HG03196 (cell line): ENCODE data around the gene CRIP2.

ENCODE experiments used
- ATAC-seq: cut with Tn5 transposase; IDR thresholded peaks from one replicate; pipeline ENCODE4 v1.9.1; 2021; ENCODE audit not compliant: unreplicated experiment

Gene CRIP2

DNA sequence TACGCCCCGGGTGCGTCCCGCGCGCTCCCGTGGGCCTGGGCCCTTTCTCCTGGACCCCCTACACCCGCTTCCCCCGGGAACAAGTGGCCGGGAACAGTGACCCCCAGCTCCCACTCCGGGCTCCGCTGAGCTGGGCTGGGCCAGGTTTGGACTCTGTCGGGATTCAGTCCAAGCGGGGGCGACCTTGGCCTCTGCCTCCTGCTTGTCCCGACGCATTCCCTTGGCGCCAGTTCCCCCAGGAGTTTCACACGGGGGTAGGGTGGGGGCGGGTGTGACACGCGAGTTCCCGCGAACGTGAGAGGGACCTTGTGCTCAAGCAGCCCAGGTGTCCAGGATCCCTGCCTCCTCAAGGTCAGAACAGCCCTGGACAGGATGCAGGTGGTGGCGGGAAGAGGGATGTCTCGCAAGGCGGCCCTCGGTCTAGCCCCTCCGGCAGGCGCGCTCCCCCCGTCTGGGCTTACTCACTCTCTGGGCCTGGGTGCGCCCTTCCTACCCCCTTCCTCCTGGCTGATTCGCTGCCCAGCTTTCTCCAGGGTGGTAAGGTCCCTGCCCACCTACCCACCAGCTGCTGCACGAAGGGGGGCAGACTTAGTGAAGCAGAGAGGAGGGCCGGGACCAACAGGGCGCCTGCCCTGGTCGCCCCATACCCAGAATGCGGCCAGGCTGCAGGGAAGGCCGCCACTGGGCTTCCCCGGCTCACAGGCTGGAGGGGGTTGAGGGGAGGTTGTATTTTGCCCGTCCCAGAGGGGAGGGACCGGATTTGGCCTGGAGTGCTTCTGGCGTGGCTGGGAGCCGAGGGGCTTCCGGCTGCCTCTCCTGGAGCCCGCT lies 862 bp downstream of the CRIP2 start:
- no peak for ATAC-seq

DNA sequence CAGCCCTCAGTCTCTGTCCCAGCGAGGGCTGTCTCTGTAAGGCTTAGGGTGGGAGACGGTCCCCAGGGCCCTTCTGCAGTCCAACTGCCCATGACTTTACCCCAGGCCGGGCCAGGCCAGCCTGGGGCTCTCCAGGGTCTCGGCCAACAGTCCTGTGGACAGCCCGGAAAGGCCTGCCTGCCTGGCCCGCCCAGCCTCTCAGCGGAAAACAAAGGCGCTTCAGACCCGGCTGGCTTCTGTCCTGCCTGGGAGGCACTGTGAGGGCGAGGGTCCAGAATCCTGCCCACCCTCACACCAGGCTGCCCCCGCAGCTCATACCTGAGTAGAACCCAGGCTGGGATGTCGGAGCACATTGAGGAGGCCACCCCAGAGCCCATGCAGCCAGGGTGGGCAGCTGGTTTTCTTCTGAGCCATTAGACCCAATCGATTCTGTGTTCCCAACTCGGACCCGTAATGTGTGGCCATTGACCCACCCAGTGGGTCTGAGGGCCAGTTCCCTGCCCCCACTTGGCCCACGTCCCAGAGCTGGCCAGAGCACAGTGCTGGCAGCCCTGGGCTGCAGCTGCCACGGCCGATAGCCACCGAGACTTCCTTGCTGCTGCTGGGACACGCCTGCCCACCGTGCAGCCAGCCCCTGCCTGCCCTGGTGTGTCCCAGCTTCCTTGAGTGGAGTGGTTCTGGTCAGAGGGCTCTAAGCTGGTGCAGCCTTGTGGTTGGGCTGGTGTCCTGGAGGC lies 1.6 kb downstream of the CRIP2 start:
- ATAC-seq, result no peak

DNA sequence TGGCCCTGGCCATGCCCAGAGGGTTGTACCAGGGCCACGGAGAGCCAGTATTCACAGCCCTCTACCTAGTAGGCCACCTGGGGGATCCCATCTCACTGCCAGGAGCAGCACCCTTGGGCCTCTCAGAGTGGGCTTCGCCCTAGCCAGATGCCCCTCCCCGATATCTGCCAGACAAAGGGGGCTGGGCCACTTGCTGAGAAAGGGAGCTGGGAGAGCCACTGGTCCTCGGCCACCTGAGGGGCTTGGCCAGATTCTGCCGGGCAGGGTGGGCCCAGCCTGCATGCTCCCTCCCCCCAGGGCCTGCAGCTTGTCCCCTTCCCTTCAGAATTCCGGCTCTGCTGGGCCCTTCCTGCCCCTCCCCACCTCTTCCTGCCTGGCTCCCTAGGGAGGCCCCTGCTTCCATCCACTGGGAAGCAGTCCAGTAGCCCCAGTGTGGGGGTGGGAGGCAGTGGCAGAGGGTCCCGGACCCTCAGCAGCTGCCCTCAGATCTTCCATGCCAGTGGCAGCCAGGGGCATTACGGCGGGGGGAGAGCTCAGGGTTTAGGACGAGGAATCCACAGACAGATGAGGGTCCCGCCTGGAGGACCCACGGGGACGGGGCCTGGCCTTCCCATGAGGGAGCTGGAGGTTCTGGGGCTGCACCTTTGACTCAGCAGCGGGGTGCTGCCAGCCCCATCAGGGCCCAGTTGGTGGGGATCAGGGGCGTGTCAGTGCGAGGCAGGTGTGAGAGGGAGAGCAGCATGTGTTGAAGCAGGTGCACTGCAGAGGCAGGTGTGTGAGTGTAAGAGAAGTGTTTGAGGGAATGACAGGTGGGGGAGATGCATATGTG lies 2.4 kb downstream of the CRIP2 start:
- ATAC-seq, result no peak

DNA sequence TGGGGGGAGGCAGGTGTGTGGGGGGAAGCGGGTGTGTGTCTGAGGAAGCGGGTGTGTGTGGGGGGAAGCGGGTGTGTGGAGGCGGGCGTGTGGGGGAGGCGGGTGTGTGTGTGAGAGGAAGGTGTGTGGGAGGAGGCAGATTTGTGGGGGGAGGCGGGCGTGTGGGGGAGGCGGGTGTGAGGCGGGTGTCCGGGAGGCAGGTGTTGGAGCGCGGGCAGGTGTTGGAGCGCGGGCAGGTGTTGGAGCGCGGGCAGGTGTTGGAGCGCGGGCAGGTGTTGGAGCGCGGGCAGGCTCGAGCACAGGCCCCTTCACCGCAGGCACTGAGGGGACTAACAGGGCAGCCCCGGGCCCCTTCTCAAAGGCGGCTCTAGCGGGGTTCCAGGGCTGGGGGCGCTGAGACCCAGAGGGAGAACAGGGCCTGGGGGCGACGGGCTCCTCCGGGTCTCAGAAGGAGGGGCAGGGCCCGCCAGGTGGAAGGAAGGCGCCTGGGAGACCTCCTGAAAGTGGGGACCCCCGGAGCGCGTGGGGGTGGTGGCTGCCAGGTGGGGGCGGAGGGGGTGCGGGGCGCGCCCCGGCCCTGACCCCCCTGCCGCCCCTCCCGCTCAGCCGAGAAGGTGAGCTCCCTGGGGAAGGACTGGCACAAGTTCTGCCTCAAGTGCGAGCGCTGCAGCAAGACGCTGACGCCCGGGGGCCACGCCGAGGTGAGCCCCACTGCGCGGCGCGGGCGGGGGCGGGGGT lies 3.2 kb downstream of the CRIP2 start:
- ATAC-seq, result no peak

DNA sequence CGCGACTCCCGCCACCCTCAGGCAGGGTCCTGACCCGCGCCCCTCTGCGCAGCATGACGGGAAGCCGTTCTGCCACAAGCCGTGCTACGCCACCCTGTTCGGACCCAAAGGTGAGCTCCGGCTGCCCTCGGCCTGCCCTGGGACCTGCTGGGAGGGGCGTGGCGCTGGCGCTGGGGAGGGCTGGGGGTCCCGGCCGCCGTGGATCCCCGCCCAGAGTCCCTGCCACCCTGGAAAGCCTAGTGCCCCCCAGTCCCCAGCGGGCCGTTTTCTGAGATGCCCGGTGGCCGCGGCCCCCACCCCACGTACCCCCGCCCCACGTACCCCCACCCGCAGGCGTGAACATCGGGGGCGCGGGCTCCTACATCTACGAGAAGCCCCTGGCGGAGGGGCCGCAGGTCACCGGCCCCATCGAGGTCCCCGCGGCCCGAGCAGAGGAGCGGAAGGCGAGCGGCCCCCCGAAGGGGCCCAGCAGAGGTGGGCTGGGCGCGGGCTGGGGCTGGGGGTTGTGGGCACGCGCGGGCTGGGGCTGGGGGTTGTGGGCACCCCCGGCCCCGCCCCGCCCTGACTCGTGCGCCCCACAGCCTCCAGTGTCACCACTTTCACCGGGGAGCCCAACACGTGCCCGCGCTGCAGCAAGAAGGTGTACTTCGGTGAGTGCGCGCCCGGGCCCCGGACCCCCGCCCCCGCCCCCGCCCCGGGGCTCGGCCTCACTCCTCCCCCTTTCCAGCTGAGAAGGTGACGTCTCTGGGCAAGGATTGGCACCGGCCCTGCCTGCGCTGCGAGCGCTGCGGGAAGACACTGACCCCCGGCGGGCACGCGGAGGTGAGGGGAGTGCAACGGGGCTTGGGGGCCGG lies 4.0 kb downstream of the CRIP2 start:
- ATAC-seq, result no peak

DNA sequence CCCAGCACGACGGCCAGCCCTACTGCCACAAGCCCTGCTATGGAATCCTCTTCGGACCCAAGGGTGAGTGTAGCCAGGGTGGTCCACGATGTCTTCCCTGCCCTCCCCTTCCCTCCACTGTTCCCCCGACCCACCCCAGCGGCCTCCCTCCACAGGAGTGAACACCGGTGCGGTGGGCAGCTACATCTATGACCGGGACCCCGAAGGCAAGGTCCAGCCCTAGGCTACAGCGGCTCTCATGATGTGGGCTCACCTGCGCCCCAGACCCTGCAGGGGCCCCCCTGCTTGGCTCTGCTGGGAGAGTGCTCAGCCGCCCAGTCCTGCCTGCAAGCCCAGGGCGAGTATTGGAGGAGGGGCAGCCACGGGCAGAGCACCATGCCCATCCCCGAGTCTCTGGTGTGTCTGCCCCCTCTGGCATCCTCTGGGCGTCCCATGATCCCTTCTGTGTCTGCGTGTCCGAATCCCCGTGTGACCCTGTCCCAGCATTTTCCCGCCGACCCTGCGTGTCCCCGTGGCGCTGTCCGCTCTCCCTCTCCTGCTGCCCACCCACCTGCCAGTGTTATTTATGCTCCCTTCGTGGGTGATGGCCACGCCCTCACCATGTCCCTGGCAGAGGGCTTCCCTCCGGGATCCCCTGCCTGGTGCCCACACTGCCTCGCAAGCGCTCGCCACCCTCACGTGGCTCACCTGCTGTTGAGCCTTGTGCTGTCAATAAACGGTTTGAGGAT lies 5.0 kb downstream of the CRIP2 start:
- no peak for ATAC-seq

DNA sequence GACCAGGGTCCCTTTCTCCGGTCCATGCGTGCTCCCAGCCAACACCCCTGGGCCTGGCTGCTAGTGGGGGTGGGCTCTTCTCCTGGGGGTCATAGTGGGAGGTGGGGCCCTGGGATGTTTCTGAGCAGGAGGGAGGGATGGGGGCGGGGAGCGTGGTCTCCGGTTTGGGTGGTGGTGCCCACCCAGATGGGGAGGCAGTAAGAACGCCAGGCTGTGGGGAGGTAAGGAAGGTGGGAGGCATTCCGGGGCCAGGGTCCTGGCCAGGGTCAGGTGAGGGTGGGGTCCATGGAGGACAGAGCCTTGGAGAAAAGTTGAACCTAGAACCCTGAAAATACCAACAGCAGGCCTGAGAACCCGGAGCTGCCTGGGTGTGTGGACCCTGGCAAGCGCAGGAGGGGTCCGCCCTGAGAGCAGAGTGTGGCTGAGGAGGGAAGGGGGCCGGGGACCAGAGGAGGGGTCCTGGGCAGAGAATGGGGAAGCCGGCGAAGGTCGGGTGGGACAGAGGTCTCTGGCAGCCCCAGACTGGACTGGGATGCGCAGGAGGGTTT lies 5.7 kb downstream of the CRIP2 start:
- no peak for ATAC-seq

DNA sequence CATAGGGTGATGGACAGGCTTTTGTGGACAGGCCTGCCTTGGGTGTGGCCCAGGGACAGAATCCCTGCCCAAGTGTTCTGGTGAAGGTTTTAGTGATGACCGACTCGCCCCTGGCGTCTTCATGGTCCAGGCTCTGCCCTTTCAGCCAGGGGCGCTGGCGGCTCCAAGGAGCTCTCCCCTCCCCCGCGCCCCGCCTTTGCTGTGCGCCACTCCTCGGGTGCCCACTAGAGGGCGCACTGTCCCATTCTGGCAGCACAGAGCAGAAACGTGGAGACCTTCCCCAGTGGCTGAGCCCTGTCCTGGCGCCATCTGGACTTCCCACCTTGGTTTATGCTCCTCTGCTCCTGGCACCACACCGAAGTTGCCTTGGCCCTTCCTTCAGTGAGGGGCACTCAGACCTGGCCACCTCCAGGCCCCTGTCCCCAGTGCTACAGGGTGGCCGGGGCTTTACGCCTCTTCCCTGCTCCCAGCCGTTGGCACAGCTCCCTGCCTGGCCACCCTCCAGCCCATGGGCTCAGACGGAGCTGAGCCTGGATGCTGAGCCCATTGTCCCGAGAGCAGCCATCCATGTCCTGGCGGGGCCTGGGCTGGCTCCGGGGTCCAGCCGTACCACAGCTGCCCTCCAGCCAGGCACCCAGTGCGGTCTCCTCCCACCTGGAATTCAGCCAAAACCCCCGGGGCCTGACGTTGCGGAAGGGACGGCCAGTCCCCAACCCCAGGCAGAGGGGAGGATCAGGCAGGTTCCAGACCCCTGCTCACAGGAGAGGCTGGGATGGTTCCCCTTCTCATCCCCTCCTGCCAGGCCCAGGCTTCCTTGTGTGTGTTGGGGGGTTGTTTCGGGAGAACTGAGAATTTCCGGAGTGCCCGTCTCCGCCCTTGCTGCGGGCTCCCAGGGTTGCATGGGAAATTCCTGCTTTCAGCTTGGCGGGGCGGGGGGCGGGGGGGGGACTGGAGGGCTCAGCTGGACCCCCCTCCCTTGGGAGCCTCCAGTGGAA lies 6.5 kb downstream of the CRIP2 start:
- ATAC-seq, result peak; percentile 44

DNA sequence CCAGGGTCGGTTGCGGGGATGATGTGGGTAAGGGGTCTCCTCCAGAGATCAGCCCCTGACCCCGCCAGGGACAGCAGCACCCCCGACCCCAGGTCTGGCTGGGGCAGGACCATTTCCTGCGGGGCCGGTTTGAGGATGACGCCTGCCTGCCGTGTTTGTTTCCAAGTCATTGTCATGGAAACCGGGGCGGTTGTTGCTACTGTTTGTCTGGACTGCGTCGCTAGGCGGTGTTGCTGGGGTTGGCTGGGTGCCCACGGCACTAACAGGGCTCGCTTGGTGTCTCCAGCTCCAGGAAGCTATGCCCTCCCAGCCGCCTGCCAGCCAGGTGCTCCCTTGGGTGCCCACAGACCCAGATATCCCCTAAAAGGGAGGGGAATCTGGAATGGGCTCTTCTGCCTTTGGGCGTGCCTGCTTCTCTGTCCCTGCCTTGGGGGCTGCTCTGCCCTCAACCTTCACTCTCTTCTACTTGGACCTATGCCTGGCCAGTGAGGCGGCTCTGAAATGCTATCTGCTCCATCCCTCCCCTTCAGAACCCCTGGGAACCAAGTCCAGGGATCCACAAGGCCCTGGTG lies 7.4 kb downstream of the CRIP2 start:
- ATAC-seq, result peak; percentile 49

DNA sequence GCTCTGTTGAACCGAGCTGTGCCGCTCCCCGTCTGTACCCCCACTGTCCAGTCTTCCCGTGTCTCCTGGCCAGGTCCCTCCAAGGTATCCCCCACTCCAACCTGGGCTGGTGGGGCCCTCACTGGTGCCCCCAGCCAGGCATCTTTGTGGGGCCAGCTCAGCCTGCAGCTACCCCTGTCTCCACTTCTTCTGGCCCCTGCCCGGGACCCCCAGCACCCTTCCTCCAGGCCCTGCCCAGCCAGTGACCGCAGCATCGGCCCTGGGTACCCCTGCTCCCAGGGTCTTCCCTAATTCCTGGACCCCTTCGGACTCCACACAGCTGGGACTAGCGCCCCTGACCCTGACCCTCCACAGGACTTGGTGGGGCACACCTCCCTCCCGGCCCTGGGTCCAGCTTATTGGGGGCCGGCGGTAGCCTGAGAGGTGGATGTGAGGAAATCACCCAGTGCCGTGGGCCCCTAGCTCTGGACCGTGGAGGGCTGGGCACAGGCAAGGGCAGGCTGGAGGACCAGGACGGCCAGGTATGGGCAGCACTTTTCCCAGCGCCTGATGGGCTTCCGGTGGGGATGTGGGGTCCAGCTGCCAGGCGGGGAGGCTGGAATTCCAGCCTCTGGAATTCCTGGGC lies 8.0 kb downstream of the CRIP2 start:
- ATAC-seq, result no peak

DNA sequence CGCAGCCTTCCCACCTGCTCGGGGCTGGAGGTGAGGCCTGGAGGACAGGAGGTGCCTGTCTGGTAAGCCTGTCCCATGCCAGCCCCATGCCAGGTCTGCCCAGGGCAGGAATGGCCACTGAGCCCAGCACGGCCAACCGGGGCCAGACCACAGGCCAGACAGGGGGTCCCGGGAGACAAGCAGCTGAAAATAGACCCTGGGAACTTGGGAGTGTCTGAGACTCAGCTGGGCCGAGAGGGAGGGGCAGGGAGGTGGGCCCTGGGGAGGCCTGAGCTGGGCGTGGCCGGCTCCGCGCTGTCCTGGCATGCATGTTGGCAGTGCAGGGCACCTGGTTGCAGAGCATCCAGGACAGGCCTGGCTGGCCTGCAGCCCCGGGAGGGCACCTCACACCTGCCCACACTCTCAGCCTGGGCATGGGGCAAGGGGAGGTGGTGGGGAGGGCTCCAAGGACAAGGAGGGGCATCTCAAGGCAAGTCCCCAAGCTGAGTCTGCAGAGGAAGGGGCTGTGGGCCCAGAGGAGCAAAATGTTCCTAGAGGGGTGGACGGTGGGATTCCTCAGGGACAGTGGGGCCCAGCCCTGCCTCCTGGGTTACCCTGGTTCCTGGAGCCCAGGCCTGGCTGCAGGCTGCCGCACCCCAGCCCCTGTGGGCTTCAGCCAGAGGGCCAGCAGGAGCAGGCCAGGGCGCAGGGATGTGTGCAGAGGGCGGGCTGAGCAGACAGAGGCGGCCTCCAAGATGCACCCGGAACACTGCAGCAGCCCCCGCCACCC lies 8.9 kb downstream of the CRIP2 start:
- ATAC-seq, result no peak

DNA sequence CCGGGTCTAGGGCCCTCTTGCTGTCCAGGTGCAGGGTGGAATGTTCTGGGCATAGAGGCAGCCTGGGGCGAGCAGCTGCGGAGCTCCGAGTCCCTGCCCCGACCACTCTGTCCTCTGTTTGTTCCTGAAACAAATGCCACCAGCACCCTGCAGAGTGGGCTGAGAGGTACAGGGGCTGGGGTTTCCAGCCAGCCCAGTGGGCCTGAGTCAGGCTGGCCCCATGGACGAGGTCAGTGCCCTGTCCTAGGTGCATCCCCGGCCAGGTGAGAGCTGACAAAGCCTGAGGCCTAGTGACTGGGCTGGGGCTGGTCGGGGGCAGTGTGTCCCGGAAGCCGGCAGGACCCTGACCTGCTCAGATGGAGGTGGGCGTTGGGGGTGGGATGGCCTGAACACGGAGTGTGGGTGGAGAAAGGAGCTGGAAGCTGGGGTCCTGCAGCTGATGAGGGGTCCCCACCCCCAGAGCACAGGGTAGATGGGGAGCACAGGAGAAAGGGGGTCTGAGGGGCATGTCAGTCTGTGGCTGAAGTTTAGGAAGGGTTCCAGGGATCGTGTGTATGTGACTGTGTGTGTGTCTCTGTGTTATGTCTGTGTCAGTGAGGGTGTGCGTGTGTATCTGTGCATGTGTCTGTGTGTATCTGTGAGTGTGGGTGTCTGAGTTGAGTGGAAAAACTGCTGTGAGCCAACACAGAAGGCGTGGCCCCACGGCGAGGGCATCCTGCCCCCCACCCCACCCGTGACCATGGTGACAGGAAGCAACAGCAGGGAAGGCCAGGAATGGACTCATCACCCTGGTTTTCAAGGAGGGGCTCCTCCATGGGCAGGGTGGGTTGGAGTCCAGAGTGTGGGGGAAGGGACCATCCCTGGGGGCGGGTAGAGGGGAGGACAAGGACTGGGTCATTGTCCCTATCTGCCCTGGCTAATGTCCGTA lies 9.7 kb downstream of the CRIP2 start:
- ATAC-seq, result no peak

DNA sequence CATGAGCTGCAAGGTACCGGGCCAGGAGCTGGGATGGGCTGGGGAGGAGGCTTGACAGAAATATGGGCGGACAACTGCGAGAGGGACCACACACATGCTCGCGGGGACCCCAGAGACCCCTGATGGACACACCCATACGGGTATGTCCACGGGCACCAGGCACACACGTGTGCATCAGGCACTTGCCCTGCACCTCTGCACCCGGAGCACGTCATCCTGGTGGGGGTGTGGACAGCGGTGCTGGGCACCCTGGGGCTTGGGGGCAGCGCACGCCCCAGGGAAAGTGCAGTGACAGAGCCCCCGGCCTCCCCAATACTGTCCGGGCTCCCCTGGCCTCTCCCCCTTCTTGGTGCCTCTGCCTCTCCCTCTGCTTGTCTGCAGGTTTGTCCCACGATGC lies 10.4 kb downstream of the CRIP2 start:
- ATAC-seq, result no peak

DNA sequence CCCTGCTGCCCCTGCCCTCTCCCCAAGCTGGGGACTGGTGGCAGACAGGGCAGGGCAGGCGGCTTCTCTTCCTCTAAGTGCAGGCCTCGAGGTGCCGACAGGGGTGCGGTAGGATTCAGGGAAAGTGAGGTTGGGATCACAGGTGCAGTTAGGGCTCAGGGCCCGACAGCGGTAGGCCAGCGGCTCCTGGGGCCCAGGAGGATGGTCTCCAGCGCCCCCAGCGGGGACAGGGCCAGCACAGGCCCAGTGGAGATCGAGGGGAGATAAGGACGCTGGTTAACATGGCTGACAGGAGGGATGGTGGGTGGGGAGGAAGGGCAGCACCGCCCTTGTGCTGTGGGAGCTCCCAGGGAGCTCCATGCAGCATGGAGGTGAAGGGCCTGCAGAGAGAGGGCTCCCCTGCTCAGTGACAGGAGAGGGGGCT lies 11.1 kb downstream of the CRIP2 start:
- ATAC-seq, result no peak
